ENCODE measurements around the gene KCTD19.

KCTD19 gene

GRCh38 chr16:67244387-67245185 is 82.0 kb downstream of the KCTD19 start:
- peak; percentile 89 for DNase-seq (ENCODE audit: low read depth)
- peak overlapping the region; percentile 20 for H3K4me3 ChIP-seq (ENCODE audit: low read length)
- 0 out of 2 replicates have a peak, but pooled peaks have one; percentile 7 for TF ChIP-seq CTCF (conservative IDR thresholded peaks at IDR 0.05; ENCODE audit: low read length)

- TF ChIP-seq CTCF (conservative IDR thresholded peaks at IDR 0.05; ENCODE audit: low read length) = no peak
- no peak overlapping the region for H3K4me3 ChIP-seq (ENCODE audit: low read length)
- no peak for DNase-seq (ENCODE audit: low read depth)
These were observed 83.1 kb downstream of the KCTD19 start for GRCh38 chr16:67243481-67243880.

- DNase-seq (ENCODE audit: low read depth) = no peak
- TF ChIP-seq CTCF (conservative IDR thresholded peaks at IDR 0.05; ENCODE audit: low read length) = no peak
- no peak overlapping the region for H3K4me3 ChIP-seq (ENCODE audit: low read length)
These were observed 84.3 kb downstream of the KCTD19 start for GRCh38 chr16:67242138-67242730.

GRCh38 chr16:67241008-67241900 is 85.3 kb downstream of the KCTD19 start:
- no peak for TF ChIP-seq CTCF (conservative IDR thresholded peaks at IDR 0.05; ENCODE audit: low read length)
- peak; percentile 90 for DNase-seq (ENCODE audit: low read depth)
- H3K4me3 ChIP-seq (ENCODE audit: low read length) = no peak overlapping the region

- no peak overlapping the region for H3K4me3 ChIP-seq (ENCODE audit: low read length)
- peak; percentile 34 for DNase-seq (ENCODE audit: low read depth)
- no peak for TF ChIP-seq CTCF (conservative IDR thresholded peaks at IDR 0.05; ENCODE audit: low read length)
These were observed 86.0 kb downstream of the KCTD19 start for GRCh38 chr16:67240506-67240905.
